DMS153 treated with DMSO at 0.1 percent for 48 hours (cell line): ENCODE measurements around the gene NYAP2.

Source experiments
- DNase-seq: peaks from one replicate; lab custom pipeline; 2025; ENCODE audit not compliant: unreplicated experiment; lab: John Stamatoyannopoulos, UW

The NYAP2 gene

DNA sequence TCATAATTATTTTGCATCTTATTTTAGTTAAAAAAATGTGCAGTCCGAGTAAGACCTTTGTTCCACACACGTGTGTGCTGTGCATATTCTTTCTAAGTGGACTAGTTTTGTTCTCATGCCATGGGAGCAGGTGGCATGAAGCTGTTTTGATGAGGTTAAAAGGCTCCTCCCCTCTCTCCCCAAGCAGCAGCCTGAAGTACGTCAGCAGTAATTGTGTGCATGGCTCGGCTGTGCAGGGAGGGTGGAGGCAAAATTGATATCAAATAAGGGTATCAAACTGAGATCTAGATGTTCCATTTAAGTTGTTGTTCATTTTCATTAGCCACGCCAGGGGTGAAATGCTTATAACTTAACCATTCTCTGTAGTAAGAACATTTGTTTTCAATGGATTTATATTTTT is at the start of gene NYAP2:
Gene NYAP2, plus strand, starts transcription at position 207 of the 400 bp plus-strand sequence. CDS start 9,171 bp downstream, outside the sequence.
- DNase-seq: peak; percentile 89

GRCh38 chr2:225353579-225354085 is 45.9 kb upstream of the NYAP2 start:
- DNase-seq: no peak

DNA sequence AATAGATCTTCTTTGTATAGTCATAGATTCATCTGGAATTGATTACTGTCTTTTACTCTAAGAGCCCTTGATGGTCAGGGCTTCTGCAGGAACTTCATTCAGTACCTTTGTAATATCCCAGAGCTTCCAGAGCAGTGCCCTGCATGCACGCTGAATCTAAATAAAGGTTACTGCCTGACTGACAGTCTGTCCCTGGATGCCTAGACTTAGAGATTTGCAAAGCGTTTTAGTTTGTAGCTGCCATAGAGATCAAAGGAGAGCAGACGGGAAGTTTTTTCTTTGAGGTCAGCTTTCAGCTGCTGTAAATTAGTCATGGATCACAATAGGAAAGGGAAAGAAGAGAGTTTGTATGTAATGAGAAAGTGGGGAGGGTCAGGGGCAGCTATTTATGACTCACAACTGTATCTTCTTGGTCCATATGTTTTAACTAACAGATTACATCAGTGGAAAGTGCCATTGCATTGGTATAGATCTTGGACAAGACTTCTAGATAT is 45.2 kb upstream of the NYAP2 start:
- DNase-seq: no peak

GRCh38 chr2:225355788-225356187 is 43.7 kb upstream of the NYAP2 start:
- DNase-seq: peak; percentile 94

GRCh38 chr2:225366731-225367130 is 32.8 kb upstream of the NYAP2 start:
- no peak for DNase-seq

GRCh38 chr2:225367482-225367881 is 32.0 kb upstream of the NYAP2 start:
- no peak for DNase-seq

- no peak for DNase-seq
These were observed 20.5 kb upstream of the NYAP2 start for GRCh38 chr2:225378984-225379383.

GRCh38 chr2:225379856-225380255 is 19.7 kb upstream of the NYAP2 start:
- DNase-seq: no peak

GRCh38 chr2:225381609-225382008 is 17.9 kb upstream of the NYAP2 start:
- DNase-seq: no peak

GRCh38 chr2:225398372-225398771 is 1.1 kb upstream of the NYAP2 start:
- DNase-seq: peak; percentile 34

- peak; percentile 75 for DNase-seq
These were observed 576 bp downstream of the NYAP2 start for GRCh38 chr2:225400060-225400511.

DNA sequence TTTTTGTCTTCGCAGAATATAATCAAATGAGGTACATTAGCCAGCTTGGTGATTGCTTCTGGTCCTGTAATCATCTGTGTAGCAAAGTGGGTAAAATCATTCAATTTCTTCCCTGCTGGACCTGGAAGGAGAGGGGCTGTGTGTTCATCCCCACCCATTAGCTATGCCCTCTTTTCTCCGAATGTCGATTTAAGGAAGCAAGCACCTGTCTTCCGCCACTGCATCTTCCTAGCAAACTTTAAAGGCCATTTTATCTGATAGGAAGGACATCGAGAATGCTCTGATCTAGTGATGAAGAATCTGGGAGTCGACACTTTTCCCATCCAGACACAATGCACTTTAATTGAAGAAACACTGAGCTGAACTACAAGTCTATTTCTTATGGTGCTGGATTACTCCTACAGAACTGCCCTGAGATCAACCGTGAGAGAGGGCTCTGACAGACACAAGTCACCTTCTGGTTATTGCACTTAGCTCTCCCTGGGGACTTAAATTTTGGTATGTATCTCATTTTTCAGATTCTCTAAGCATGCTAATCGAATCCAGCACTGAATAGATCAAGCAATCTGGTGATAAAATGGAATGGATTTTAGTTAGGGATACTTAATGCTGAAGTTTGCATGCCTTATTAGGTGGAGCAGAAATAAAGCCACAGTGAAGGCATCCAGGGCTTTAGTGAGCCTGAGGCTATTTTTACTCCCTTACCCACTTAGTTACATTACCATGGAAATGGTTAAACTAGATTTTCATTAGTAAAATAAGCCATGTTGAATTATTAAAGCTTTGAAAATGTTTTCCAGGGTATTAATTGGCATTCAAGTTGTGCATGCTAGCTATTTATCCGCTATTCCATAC is 1.3 kb downstream of the NYAP2 start:
- no peak for DNase-seq

- DNase-seq: no peak
These were observed 2.8 kb downstream of the NYAP2 start for GRCh38 chr2:225402210-225402776.

- no peak for DNase-seq
These were observed 11.9 kb downstream of the NYAP2 start for GRCh38 chr2:225411452-225411851.

GRCh38 chr2:225413786-225414185 is 14.3 kb downstream of the NYAP2 start:
- no peak for DNase-seq

DNA sequence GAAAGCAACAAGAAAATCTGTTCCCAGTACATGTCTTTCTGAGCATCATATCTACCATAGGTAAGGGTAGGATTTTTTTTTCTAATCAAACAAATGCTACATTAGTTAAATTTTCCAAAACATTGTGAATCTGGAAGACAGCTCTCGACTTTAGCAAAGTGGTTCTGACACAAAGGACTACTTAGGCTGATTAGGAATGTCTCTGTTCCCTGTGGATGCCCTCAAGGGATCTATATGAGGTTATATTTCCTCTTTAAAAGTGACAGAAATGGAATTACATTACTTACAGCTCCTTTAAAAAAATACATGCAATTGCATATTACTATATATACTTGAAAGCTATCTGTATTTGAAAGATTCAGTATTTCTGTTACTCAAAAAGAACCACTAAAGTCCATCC is 15.4 kb downstream of the NYAP2 start:
- DNase-seq: no peak

GRCh38 chr2:225415341-225415740 is 15.8 kb downstream of the NYAP2 start:
- no peak for DNase-seq

- DNase-seq: no peak
These were observed 16.3 kb downstream of the NYAP2 start for GRCh38 chr2:225415792-225416191.

DNA sequence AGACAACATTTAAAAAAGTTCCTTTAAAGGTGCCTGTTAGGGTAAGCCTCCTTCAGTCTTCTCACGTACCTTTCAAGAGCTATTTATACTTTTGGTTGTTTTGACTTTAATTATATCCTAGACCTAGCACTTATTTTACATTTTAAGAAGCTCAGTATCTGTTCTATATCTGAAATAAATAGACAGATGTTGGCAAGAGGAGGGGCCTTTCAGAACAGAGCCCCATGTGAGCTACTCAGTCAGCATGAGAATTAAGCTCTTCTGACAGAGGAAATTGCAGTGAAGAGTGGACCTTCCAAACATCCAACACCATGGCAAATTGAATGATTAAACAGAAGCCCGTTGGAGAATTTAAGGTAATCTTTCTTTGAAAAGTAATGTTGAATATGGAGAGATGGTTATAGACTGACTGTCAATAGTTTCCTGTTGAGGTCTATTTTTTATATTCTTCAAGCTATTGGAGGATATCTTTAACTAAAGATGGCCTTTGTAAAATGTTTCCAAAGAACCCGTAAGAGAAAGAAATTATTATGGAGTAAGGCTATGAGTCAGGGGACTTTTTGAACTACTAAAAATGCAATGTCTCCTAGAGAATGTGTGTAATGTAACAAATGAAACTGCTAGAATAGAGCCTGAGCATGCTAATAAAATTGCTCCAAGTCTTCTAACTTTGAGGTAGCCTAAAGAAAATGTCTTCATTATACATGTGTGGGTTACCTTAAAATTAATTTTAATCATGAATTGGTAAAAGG is 17.3 kb downstream of the NYAP2 start:
- no peak for DNase-seq

- no peak for DNase-seq
These were observed 19.5 kb downstream of the NYAP2 start for GRCh38 chr2:225419033-225419432.

- no peak for DNase-seq
These were observed 22.6 kb downstream of the NYAP2 start for GRCh38 chr2:225422145-225422544.
